ENCODE results near the gene TM2D1. TPM values are rescaled to one million over a fixed set of nuclear protein-coding genes. Genes with fewer than 3 reads are reported as not detected.

TM2D1 gene
- total and polyA plus RNA-seq, 2 experiments from 2014 or later, result 91.3 to 101 TPM

DNA sequence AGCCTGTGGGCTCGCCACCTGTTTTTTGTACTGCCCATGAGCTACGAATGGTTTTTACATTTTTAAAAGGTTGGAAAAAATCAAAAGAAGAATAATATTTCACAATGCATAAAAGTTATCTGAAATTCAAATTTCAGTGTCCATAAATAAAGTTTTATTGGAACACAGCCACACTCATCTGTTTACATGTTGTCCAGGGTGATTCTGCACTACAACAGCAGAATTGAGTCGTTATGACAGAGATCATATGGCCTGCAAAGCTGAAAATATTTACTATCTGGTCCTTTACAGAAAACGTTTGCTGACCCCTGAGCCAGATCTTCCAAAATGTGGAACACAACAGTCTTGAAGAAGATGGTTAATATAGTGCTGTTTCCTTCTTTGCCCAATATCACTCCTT lies 89.4 kb downstream of the TM2D1 start:
- Histone ChIP-seq H3K9me2 (replicated peaks; ENCODE audit: insufficient read depth) (no peaks in the 10 kb centered on the region), H3K9me3 (ENCODE audit: low read depth) (no peaks in the 10 kb centered on the region), H3K79me2 (no peaks in the 10 kb centered on the region), H3K27ac (no peak overlapping the region), H3K4me2 (no peak overlapping the region), H3K36me3 (replicated peaks; ENCODE audit: insufficient read depth, low read depth) (no peaks in the 10 kb centered on the region), H3K4me1 (ENCODE audit: insufficient read depth) (peaks cover 13% of the 10 kb centered on the region), H2AFZ (no peak overlapping the region), H4K20me1 (ENCODE audit: insufficient read depth, poor library complexity, severe bottlenecking) (no peaks in the 10 kb centered on the region), H3K4me3 (no peak overlapping the region), H3K27me3 (no peaks in the 10 kb centered on the region)
- no peak for DNase-seq (ENCODE audit: low spot score)
- TF ChIP-seq EZH2phosphoT487 (IDR thresholded peaks at IDR 0.05; ENCODE audit: low read depth, severe bottlenecking, unreplicated experiment) (no peak), EZH2 (IDR thresholded peaks at IDR 0.05; ENCODE audit: borderline replicate concordance) (no peak)
- TF ChIP-seq, protein P1, sequence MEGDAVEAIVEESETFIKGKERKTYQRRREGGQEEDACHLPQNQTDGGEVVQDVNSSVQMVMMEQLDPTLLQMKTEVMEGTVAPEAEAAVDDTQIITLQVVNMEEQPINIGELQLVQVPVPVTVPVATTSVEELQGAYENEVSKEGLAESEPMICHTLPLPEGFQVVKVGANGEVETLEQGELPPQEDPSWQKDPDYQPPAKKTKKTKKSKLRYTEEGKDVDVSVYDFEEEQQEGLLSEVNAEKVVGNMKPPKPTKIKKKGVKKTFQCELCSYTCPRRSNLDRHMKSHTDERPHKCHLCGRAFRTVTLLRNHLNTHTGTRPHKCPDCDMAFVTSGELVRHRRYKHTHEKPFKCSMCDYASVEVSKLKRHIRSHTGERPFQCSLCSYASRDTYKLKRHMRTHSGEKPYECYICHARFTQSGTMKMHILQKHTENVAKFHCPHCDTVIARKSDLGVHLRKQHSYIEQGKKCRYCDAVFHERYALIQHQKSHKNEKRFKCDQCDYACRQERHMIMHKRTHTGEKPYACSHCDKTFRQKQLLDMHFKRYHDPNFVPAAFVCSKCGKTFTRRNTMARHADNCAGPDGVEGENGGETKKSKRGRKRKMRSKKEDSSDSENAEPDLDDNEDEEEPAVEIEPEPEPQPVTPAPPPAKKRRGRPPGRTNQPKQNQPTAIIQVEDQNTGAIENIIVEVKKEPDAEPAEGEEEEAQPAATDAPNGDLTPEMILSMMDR (IDR thresholded peaks at IDR 0.05; ENCODE audit: poor library complexity), result no peak
- 89% methylated on average over 4 of the region's 4 CpGs for WGBS (ENCODE audit: low lambda C conversion rate, missing lambda C conversion rate)

DNA sequence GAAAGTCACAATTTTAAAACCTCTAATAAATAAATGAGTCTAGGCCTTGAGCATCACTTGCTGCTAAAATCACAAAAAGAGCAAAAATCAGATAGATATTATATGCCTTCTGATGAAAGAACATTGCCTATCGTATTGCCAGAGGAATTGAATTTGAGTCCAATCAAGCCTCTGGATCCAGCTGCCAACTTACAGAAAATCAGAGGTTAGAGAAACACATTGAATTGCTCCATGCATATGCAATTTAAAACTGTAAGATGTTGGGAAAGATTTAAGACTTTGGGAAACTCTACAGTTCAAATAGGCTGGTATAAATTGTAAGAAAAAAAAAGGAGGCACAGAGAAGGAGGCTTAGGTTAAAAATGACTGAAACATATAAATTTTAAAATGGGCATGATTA lies 93.5 kb downstream of the TM2D1 start:
- 100% methylated on average over 1 of the region's 1 CpG for WGBS (ENCODE audit: low lambda C conversion rate, missing lambda C conversion rate)
- no peak overlapping the region for H3K27ac ChIP-seq
- no peak overlapping the region for H3K4me3 ChIP-seq
- H3K27me3 ChIP-seq, result no peaks in the 10 kb centered on the region
- H3K4me1 ChIP-seq (ENCODE audit: insufficient read depth), result no peaks in the 10 kb centered on the region
- TF ChIP-seq, protein P1 (IDR thresholded peaks at IDR 0.05; ENCODE audit: poor library complexity), result no peak
- TF ChIP-seq EZH2phosphoT487 (IDR thresholded peaks at IDR 0.05; ENCODE audit: low read depth, severe bottlenecking, unreplicated experiment) (no peak), EZH2 (IDR thresholded peaks at IDR 0.05; ENCODE audit: borderline replicate concordance) (no peak)
- H3K9me2 ChIP-seq (replicated peaks; ENCODE audit: insufficient read depth), result no peaks in the 10 kb centered on the region
- no peaks in the 10 kb centered on the region for H3K36me3 ChIP-seq (replicated peaks; ENCODE audit: insufficient read depth, low read depth)
- H2AFZ ChIP-seq, result no peak overlapping the region
- no peak for DNase-seq (ENCODE audit: low spot score)
- H4K20me1 ChIP-seq (ENCODE audit: insufficient read depth, poor library complexity, severe bottlenecking), result no peaks in the 10 kb centered on the region
- H3K79me2 ChIP-seq, result no peaks in the 10 kb centered on the region
- no peaks in the 10 kb centered on the region for H3K9me3 ChIP-seq (ENCODE audit: low read depth)
- no peak overlapping the region for H3K4me2 ChIP-seq

Other genes starting within 250 kb of the TM2D1 start
- gene PATJ, start 17.3 kb upstream of the TM2D1 start, total RNA-seq, result 43.1 and 44.8 TPM in 2 replicates
- 20.0 and 21.4 TPM in 2 replicates for gene PATJ, start 17.3 kb upstream of the TM2D1 start, polyA plus RNA-seq